HEK293T (cell line): ENCODE results near the gene ZNF346.

ENCODE experiments used
- ARNT ChIP-seq: fragments of 450-650 bp; IDR thresholded peaks from 2 replicates; pipeline ENCODE4 v1.6.1; 2017; ENCODE audit warnings: mild to moderate bottlenecking
- BHLHE40 ChIP-seq: fragments of 450-650 bp; IDR thresholded peaks from 2 replicates; pipeline ENCODE4 v1.6.1; 2016; ENCODE audit warnings: mild to moderate bottlenecking, moderate library complexity, borderline replicate concordance
- ELF4 ChIP-seq: fragments of 450-650 bp; IDR thresholded peaks from 2 replicates; pipeline ENCODE4 v1.6.1; 2017; ENCODE audit warnings: antibody characterized with exemption
- FOXA1 ChIP-seq: fragments of 450-650 bp; IDR thresholded peaks from 2 replicates; pipeline ENCODE4 v1.6.1; 2016; ENCODE audit warnings: mild to moderate bottlenecking
- FOXM1 ChIP-seq: fragments of 450-650 bp; IDR thresholded peaks from 2 replicates; pipeline ENCODE4 v1.6.1; 2017; ENCODE audit warnings: mild to moderate bottlenecking, borderline replicate concordance
- L3MBTL2 ChIP-seq: fragments of 450-650 bp; conservative IDR thresholded peaks from 2 replicates; pipeline ENCODE4 v1.6.1; 2016; ENCODE audit warnings: mild to moderate bottlenecking
- PKNOX1 ChIP-seq: fragments of 450-650 bp; IDR thresholded peaks from 2 replicates; pipeline ENCODE4 v1.6.1; 2016
- SP1 ChIP-seq: fragments of 450-650 bp; IDR thresholded peaks from 2 replicates; pipeline ENCODE4 v1.6.1; 2017
- SUZ12 ChIP-seq: fragments of 450-650 bp; IDR thresholded peaks from 2 replicates; pipeline ENCODE4 v1.6.1; 2016; ENCODE audit warnings: mild to moderate bottlenecking

- TF ChIP-seq PKNOX1: no peak
- TF ChIP-seq FOXM1: no peak
- no peak for TF ChIP-seq SUZ12
- no peak for TF ChIP-seq FOXA1
- no peak for TF ChIP-seq ELF4
- TF ChIP-seq SP1: no peak
- TF ChIP-seq ARNT: no peak
- TF ChIP-seq L3MBTL2: no peak
- TF ChIP-seq BHLHE40: no peak
Observed at GRCh38 chr5:177098120-177098469, 75.6 kb downstream of the ZNF346 start.
